ENCODE data around the gene HDLBP.

HDLBP gene

GRCh38 chr2:241183221-241183620 is 132.3 kb downstream of the HDLBP start:
- no peak overlapping the region for H3K27ac ChIP-seq

GRCh38 chr2:241182531-241183133 is 132.8 kb downstream of the HDLBP start:
- no peak overlapping the region for H3K27ac ChIP-seq
- TF ChIP-seq ZFX (IDR thresholded peaks at IDR 0.05): no peak
- TF ChIP-seq CTCF (conservative IDR thresholded peaks at IDR 0.05): no peak

More at GRCh38 chr2:241183221-241183620, 132.3 kb downstream of the HDLBP start:
- TF ChIP-seq CTCF (conservative IDR thresholded peaks at IDR 0.05): no peak
- TF ChIP-seq ZFX (IDR thresholded peaks at IDR 0.05): no peak

DNA sequence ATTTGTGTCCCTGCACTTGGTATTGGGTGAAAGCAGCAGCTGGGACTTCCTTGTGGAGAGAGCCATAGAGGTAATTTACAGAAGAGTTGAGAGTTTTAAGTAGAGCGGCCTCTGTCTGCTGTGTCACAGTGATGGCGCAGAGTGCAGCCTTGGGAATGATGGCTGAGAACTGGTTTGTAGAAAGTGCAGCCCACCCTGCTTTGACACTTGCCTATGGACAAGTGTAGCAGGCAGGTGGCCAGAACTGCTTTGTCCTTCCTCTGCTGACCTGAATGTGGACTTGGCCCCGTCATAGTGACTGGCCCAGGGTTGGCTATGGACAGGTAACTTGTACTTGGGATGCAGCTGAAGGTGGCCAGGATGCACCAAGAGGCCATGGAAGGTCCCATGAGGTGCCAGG is 133.3 kb downstream of the HDLBP start:
- TF ChIP-seq CTCF (conservative IDR thresholded peaks at IDR 0.05) (no peak), ZFX (IDR thresholded peaks at IDR 0.05) (no peak)
- H3K27ac ChIP-seq: no peak overlapping the region

- TF ChIP-seq CTCF (conservative IDR thresholded peaks at IDR 0.05): no peak
- no peak for TF ChIP-seq ZFX (IDR thresholded peaks at IDR 0.05)
- H3K27ac ChIP-seq: no peak overlapping the region
Observed at GRCh38 chr2:241180495-241180894, 135.0 kb downstream of the HDLBP start.

DNA sequence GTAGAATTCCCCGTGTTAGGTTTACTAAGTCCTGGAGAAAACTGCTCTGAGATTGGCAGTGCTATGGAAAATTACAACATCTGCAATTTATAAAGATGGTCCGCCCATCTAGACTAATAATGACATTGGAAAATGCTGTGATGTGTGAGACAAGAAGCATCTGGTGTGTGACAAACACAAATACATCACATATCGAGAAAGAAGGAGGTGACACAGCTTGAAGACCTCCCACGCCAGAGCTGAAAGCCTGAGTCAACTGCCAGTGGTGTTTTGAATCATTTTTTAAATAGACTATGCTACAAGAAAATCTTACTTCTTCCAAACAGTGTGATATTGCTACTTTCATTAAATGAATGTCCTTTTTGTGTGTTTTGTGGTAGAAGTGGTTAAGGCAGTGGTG is 135.6 kb downstream of the HDLBP start:
- no peak for TF ChIP-seq ZFX (IDR thresholded peaks at IDR 0.05)
- no peak for TF ChIP-seq CTCF (conservative IDR thresholded peaks at IDR 0.05)
- H3K27ac ChIP-seq: no peak overlapping the region

- TF ChIP-seq CTCF (conservative IDR thresholded peaks at IDR 0.05) (no peak), ZFX (IDR thresholded peaks at IDR 0.05) (no peak)
- no peak overlapping the region for H3K27ac ChIP-seq
Observed at GRCh38 chr2:241178961-241179360, 136.5 kb downstream of the HDLBP start.

DNA sequence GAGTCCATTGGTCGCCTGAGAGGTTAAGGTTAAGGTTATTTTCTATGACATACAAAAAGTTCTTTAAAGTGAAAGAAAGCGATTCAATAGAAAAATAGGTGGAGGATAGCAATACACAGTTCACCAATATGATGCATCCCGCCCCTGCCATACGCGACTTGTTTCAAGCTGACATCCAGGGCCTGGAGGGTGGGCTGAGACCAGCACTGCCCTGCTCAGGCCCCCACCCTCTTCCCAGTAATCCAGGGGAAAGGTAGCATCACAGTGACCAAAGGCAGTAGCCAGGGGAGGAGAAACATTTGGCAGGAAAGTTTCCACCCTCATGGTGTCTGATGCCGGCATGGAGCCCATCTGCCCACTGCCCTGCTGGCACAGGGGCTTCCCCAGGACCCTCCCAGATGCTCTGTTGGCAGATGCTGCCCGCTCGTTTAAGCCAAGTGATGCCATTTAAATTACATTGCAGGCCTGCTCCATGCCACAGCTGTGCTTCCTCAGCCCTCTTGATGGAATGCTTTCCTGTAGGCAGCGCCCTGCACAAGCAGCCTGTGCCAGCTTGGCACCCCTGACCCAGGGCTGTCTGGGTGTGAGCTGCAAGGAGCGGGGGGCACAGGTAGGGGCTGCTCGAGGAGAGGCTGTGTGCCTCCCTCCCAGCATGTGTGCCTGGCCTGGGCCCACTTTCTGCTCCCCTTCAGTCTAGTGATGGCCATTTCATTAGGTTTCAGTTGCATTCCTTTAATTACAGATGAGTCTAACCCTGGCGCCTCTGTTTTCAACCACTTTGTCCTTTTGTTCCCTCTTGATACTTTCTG is 137.7 kb downstream of the HDLBP start:
- H3K27ac ChIP-seq: no peak overlapping the region
- TF ChIP-seq CTCF (conservative IDR thresholded peaks at IDR 0.05) (no peak), ZFX (IDR thresholded peaks at IDR 0.05) (no peak)

All from C4-2B (cell line).